WI38 (cell line): ENCODE measurements around the gene IKBKE.

ENCODE experiments used
- H3K4me3 ChIP-seq: 2 replicates; pipeline ENCODE4 v1.5.1; 2011; ENCODE audit warnings: low read depth, mild to moderate bottlenecking, control low read depth, low read length
- CTCF ChIP-seq: IDR thresholded peaks from 2 replicates; pipeline ENCODE4 v1.5.1; 2012; ENCODE audit warnings: low read depth, mild to moderate bottlenecking, control low read depth, low read length

Gene IKBKE

DNA sequence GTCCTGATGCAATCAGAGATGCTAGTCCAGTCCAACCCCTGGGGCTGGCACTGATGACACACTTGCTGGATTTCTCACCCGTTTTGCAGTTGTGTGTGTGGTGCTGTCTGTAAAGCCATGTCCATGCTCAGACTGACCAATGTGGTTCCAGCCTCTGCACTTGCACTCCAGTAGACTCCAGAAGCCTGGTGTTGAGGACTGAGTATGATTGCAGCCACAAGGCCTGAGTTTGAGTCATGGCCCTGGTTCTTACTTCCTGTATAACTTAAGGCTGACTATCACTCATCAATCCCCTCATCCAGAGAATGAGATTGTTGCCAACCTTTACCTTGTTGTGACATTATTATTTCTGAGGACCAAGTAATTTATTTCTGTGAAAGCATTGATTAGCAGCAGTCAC is 34.8 kb upstream of the IKBKE start:
- H3K4me3 ChIP-seq: no peak overlapping the region
- TF ChIP-seq CTCF: no peak

- TF ChIP-seq CTCF: no peak
- H3K4me3 ChIP-seq: no peak overlapping the region
Observed at GRCh38 chr1:206438554-206438953, 31.7 kb upstream of the IKBKE start.

- TF ChIP-seq CTCF: no peak
- no peak overlapping the region for H3K4me3 ChIP-seq
Observed at GRCh38 chr1:206439205-206439604, 31.1 kb upstream of the IKBKE start.

GRCh38 chr1:206441336-206441967 is 28.8 kb upstream of the IKBKE start:
- no peak for TF ChIP-seq CTCF
- no peak overlapping the region for H3K4me3 ChIP-seq

GRCh38 chr1:206442101-206442500 is 28.2 kb upstream of the IKBKE start:
- no peak overlapping the region for H3K4me3 ChIP-seq
- TF ChIP-seq CTCF: no peak

- no peak overlapping the region for H3K4me3 ChIP-seq
- no peak for TF ChIP-seq CTCF
Observed at GRCh38 chr1:206445116-206445515, 25.2 kb upstream of the IKBKE start.

DNA sequence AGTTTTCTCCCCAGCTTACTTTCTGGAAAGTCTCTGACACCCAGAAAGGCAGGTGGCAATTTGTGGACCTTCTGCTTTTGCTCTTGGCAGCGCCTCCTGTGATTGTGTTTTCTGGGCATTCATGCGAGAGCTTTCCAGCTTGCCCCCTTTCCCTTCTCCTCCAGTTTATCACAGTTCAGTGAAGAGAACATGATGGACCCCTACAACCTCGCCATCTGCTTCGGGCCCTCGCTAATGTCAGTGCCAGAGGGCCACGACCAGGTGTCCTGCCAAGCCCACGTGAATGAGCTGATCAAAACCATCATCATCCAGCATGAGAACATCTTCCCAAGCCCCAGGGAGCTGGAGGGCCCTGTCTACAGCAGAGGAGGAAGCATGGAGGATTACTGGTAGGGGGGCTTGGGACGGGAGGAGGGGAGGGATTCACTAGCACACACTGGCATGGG is 24.3 kb upstream of the IKBKE start:
- H3K4me3 ChIP-seq: no peak overlapping the region
- no peak for TF ChIP-seq CTCF
